GM12892 (cell line): ENCODE data around the gene ATAT1.

ENCODE experiments used
- POLR2A ChIP-seq: IDR thresholded peaks from 2 replicates; pipeline ENCODE4 v1.6.1; 2011; ENCODE audit warnings: low read depth, low read length, control low read depth
- TAF1 ChIP-seq: IDR thresholded peaks from 2 replicates; pipeline ENCODE4 v1.6.1; 2011; ENCODE audit warnings: low read depth, mild to moderate bottlenecking, control low read depth, low read length, borderline replicate concordance

GRCh38 chr6:30589754-30590358, 36.8 kb upstream of the ATAT1 start:
- TF ChIP-seq POLR2A (no peak), TAF1 (no peak)
